Measurements from ENCODE around the gene CCDC85B.

GRCh38 chr11:65872586-65873317 lies 17.7 kb upstream of the CCDC85B start, which contains the start of gene EFEMP2:
- TF ChIP-seq CTCF (IDR thresholded peaks at IDR 0.05) (no peak), POLR2AphosphoS5 (IDR thresholded peaks at IDR 0.05) (peak in 1 of 2 donors; percentile 16)

Data from esophagus muscularis mucosa (tissue), 3 donors.